Measurements from ENCODE around the gene SH3D19. TPM values are rescaled to one million over a fixed set of nuclear protein-coding genes. Genes with fewer than 3 reads are reported as not detected.
"Not testable (repeated sequence)": the region's sequence is repeated elsewhere in the genome, so short reads cannot be mapped to it uniquely, and the experiment has no call there.

SH3D19 gene
- total RNA-seq, 1 donor from 2014 or later: 66.5 TPM

- no peak for DNase-seq (ENCODE audit: low read depth)
- no peak overlapping the region for H2AFZ ChIP-seq (ENCODE audit: low read depth, low read length)
- no peaks in the 10 kb centered on the region for H3K27me3 Mint-ChIP-seq (ENCODE audit: low read depth, unreplicated experiment)
- peaks cover 27% of the 10 kb centered on the region for H3K36me3 ChIP-seq (ENCODE audit: insufficient read depth, low read length)
- H3K27me3 ChIP-seq (ENCODE audit: insufficient read depth, low read length): no peaks in the 10 kb centered on the region
- no peak overlapping the region for H3K4me3 Mint-ChIP-seq (ENCODE audit: unreplicated experiment)
- H3K27ac Mint-ChIP-seq (ENCODE audit: unreplicated experiment): no peak overlapping the region
- no peak overlapping the region for H3K4me3 ChIP-seq (ENCODE audit: insufficient read depth, low read depth, low read length)
- no peaks in the 10 kb centered on the region for H4K20me1 ChIP-seq (ENCODE audit: insufficient read depth, low read length)
- H3K4me2 ChIP-seq (ENCODE audit: low read length): no peak overlapping the region
- H3K79me2 ChIP-seq (ENCODE audit: insufficient read depth, low read length): no peaks in the 10 kb centered on the region
- no peaks in the 10 kb centered on the region for H3K9me3 ChIP-seq (ENCODE audit: insufficient read depth, low read depth, low read length)
- H3K4me1 ChIP-seq (ENCODE audit: insufficient read depth, low read length): no peaks in the 10 kb centered on the region
- no peak overlapping the region for H3K9ac ChIP-seq (ENCODE audit: low read length)
- FAIRE-seq: no peak
- no peak overlapping the region for H3K27ac ChIP-seq (ENCODE audit: low read depth, low read length)
- no peaks in the 10 kb centered on the region for H3K4me1 Mint-ChIP-seq (ENCODE audit: low read depth, unreplicated experiment)
- peaks cover 9% of the 10 kb centered on the region for H3K36me3 Mint-ChIP-seq (ENCODE audit: low read depth, unreplicated experiment)
- H3K9me3 Mint-ChIP-seq (ENCODE audit: unreplicated experiment): no peaks in the 10 kb centered on the region
- TF ChIP-seq EZH2 (IDR thresholded peaks at IDR 0.05; ENCODE audit: insufficient read depth, low read length) (no peak), CTCF (IDR thresholded peaks at IDR 0.05; ENCODE audit: insufficient read depth, low read depth, low read length) (no peak)
Observed at GRCh38 chr4:151142758-151143157, 182.6 kb downstream of the SH3D19 start.

DNA sequence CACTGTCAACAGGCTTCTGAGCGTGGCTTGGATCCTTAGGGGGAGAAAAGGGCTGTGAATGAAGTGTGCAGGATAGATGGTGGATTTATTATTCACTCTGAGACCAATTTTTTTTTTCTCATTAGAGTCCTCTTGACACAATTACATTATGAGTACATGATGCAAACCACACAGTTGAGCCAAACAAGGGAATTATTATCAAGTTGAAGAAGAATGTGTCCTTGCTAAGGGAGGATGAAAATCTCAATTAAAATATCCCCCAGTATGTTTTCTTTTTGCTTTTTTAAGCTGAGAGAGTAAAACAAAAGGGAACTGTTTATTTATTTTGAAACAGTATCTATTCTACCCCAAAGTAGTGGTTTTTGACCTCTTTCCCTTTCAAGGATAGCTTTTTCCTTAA lies 185.6 kb downstream of the SH3D19 start:
- no peak for FAIRE-seq
- no peak overlapping the region for H3K27ac Mint-ChIP-seq (ENCODE audit: unreplicated experiment)
- TF ChIP-seq EZH2 (IDR thresholded peaks at IDR 0.05; ENCODE audit: insufficient read depth, low read length) (no peak), CTCF (IDR thresholded peaks at IDR 0.05; ENCODE audit: insufficient read depth, low read depth, low read length) (no peak)

GRCh38 chr4:151136048-151136447 lies 189.4 kb downstream of the SH3D19 start:
- H3K27me3 ChIP-seq (ENCODE audit: insufficient read depth, low read length); H3K4me3 Mint-ChIP-seq (ENCODE audit: unreplicated experiment); FAIRE-seq; H3K9me3 ChIP-seq (ENCODE audit: insufficient read depth, low read depth, low read length); H3K27me3 Mint-ChIP-seq (ENCODE audit: low read depth, unreplicated experiment); DNase-seq (ENCODE audit: low read depth); H3K9me3 Mint-ChIP-seq (ENCODE audit: unreplicated experiment); H3K27ac ChIP-seq (ENCODE audit: low read depth, low read length); H4K20me1 ChIP-seq (ENCODE audit: insufficient read depth, low read length); H3K4me1 Mint-ChIP-seq (ENCODE audit: low read depth, unreplicated experiment); H3K36me3 Mint-ChIP-seq (ENCODE audit: low read depth, unreplicated experiment); H3K4me3 ChIP-seq (ENCODE audit: insufficient read depth, low read depth, low read length); H3K27ac Mint-ChIP-seq (ENCODE audit: unreplicated experiment); H3K79me2 ChIP-seq (ENCODE audit: insufficient read depth, low read length); H3K9ac ChIP-seq (ENCODE audit: low read length); H3K4me1 ChIP-seq (ENCODE audit: insufficient read depth, low read length); H2AFZ ChIP-seq (ENCODE audit: low read depth, low read length); H3K4me2 ChIP-seq (ENCODE audit: low read length): not testable (repeated sequence)
- H3K36me3 ChIP-seq (ENCODE audit: insufficient read depth, low read length): peaks cover 37% of the 10 kb centered on the region

More for the DNA sequence above, 185.6 kb downstream of the SH3D19 start:
- H3K36me3 Mint-ChIP-seq (ENCODE audit: low read depth, unreplicated experiment): peaks cover 6% of the 10 kb centered on the region
- no peaks in the 10 kb centered on the region for H3K4me1 ChIP-seq (ENCODE audit: insufficient read depth, low read length)
- H3K27me3 ChIP-seq (ENCODE audit: insufficient read depth, low read length): no peaks in the 10 kb centered on the region
- H3K9ac ChIP-seq (ENCODE audit: low read length): no peak overlapping the region
- no peak for DNase-seq (ENCODE audit: low read depth)
- H3K9me3 Mint-ChIP-seq (ENCODE audit: unreplicated experiment): no peaks in the 10 kb centered on the region
- no peaks in the 10 kb centered on the region for H3K79me2 ChIP-seq (ENCODE audit: insufficient read depth, low read length)
- H4K20me1 ChIP-seq (ENCODE audit: insufficient read depth, low read length): no peaks in the 10 kb centered on the region
- H3K27ac ChIP-seq (ENCODE audit: low read depth, low read length): no peak overlapping the region
- no peaks in the 10 kb centered on the region for H3K4me1 Mint-ChIP-seq (ENCODE audit: low read depth, unreplicated experiment)
- no peak overlapping the region for H3K4me2 ChIP-seq (ENCODE audit: low read length)
- no peak overlapping the region for H3K4me3 ChIP-seq (ENCODE audit: insufficient read depth, low read depth, low read length)
- H2AFZ ChIP-seq (ENCODE audit: low read depth, low read length): no peak overlapping the region
- H3K36me3 ChIP-seq (ENCODE audit: insufficient read depth, low read length): peaks cover 38% of the 10 kb centered on the region
- no peaks in the 10 kb centered on the region for H3K9me3 ChIP-seq (ENCODE audit: insufficient read depth, low read depth, low read length)
- H3K4me3 Mint-ChIP-seq (ENCODE audit: unreplicated experiment): no peak overlapping the region
- no peaks in the 10 kb centered on the region for H3K27me3 Mint-ChIP-seq (ENCODE audit: low read depth, unreplicated experiment)
